GM12892 (cell line): ENCODE data around the gene WDR38.

Experiments
- POLR2A ChIP-seq: IDR thresholded peaks from 2 replicates; pipeline ENCODE4 v1.6.1; 2011; ENCODE audit warnings: low read depth, low read length, control low read depth
- TAF1 ChIP-seq: IDR thresholded peaks from 2 replicates; pipeline ENCODE4 v1.6.1; 2011; ENCODE audit warnings: low read depth, mild to moderate bottlenecking, control low read depth, low read length, borderline replicate concordance

GRCh38 chr9:124894035-124894740 is 40.9 kb downstream of the WDR38 start:
- TF ChIP-seq POLR2A (no peak), TAF1 (no peak)
